Adrenal gland (tissue), 5 donors: ENCODE measurements around the gene ANKRD33B.

Source experiments
- POLR2A ChIP-seq, 2 donors: fragments of 450-650 bp; IDR thresholded peaks; one replicate each; pipeline ENCODE4 v1.6.1; 2017; ENCODE audit warnings: antibody characterized with exemption in 2 of 2, mild to moderate bottlenecking in 2 of 2, moderate library complexity in 1 of 2
- TF ChIP-seq, protein P1 (sequence below), 6 experiments: fragments of 450-650 bp in 4 of 6; fragments of 200-600 bp in 2 of 6; sonication (generic) in 1 of 6; IDR thresholded peaks; 1 replicate in 5 of 6; 2 replicates in 1 of 6; pipeline versions ENCODE4 v1.5.1 to v1.8.0; 2016 to 2021; ENCODE audit warnings: antibody characterized with exemption in 6 of 6, mild to moderate bottlenecking in 2 of 6, moderate library complexity in 1 of 6
- donor health status: DM: no; HTN: no; CAD: no.

GRCh38 chr5:10678244-10678643, 114.4 kb downstream of the ANKRD33B start:
- TF ChIP-seq POLR2A (IDR thresholded peaks at IDR 0.05), result no peak
- TF ChIP-seq, protein P1, sequence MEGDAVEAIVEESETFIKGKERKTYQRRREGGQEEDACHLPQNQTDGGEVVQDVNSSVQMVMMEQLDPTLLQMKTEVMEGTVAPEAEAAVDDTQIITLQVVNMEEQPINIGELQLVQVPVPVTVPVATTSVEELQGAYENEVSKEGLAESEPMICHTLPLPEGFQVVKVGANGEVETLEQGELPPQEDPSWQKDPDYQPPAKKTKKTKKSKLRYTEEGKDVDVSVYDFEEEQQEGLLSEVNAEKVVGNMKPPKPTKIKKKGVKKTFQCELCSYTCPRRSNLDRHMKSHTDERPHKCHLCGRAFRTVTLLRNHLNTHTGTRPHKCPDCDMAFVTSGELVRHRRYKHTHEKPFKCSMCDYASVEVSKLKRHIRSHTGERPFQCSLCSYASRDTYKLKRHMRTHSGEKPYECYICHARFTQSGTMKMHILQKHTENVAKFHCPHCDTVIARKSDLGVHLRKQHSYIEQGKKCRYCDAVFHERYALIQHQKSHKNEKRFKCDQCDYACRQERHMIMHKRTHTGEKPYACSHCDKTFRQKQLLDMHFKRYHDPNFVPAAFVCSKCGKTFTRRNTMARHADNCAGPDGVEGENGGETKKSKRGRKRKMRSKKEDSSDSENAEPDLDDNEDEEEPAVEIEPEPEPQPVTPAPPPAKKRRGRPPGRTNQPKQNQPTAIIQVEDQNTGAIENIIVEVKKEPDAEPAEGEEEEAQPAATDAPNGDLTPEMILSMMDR (IDR thresholded peaks at IDR 0.05), result no peak
